GM19452 (cell line): Measurements from ENCODE around the gene RASGEF1C.

Experiments
- ATAC-seq: cut with Tn5 transposase; IDR thresholded peaks from one replicate; pipeline ENCODE4 v1.9.1; 2021; ENCODE audit not compliant: unreplicated experiment

RASGEF1C gene

GRCh38 chr5:180180421-180180820 lies 28.6 kb downstream of the RASGEF1C start:
- ATAC-seq = no peak

DNA sequence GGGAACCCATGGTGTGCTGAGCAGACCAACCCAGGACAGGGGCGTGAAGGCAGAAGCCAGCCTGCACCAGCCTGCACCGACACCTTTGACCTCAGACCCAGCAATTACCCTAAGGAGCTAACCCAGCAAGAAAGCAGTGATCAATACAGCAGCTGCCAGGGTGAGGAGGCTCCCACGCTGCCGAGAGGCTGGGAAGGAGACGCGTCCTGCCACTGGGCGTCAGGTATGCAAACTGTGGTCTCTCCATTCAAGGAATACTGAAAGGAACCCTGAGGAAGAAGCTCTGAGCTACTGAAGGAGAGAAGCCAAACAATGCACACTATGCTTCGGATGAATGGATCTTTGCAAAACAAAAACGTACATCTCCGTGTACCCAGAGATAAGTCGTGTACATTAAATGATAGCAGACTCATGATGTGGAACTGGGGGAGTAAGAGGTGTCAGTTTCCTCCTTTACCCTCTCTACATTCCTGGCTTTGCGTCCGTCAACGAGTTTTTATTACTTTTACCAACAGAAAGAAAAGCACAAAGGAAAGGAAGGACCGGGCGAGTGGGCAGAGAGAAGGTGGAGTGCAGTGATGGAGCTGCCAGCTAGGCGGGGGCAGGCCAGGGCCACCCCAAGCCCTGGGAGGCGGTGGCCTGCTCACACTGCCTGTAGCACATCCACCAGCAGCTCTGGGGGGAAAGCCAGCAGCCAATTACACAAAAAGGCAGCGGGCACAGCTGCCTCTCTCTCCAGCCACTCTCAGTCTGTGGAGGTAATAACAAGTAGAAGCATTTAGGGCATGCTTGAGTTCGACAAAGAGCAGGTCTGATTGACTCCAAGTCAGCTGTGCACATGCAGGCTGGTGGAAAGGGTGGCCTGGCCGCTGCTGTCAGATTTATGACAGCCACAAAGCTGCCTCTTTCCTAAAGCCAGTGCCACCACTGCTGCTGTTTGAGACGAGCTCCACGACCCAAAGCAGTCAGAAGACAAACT lies 29.3 kb downstream of the RASGEF1C start:
- no peak for ATAC-seq

DNA sequence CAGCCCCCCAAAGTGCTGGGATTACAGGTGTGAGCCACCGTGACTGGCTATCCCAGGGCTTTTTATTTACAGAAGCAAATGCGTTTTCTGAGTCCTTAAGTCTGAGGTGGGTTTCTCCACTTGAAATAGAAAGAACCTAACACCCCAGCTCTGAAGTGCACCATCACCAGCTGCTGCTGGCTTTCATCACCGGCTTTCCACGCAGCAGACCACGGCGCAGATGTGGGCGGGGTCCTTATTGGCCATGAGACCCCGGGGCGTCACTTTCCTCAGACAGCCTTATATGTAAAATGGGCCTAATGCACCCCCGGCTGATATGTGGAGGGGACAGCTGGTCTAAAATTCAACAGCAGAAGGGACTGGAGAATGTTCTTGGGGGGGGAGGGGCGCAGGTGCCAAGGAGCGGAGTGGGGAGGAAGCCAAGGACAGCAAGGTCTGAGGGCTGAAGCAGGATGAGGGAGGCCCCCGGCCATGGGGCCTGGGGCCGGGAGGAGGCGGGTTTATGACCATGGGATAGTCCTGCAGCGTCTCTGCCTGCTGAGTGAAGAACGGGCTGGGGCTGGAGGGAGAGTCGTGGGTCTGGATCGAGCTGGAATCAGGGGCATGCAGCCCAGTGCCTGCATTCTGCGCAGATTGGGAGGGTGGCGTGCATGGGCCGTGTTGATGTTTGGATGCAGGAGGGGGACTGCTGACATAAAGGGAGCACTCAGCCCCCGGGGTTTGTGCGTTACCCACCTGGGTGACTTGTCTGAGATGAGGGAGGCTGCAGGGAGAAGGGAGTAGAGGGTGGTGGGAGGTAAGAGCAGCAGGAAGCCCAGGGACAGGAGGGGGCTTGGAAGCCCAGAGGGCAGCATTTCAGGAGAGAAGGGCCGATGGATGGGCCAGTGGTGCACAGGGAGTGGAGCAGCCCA lies 30.2 kb downstream of the RASGEF1C start:
- ATAC-seq = no peak

DNA sequence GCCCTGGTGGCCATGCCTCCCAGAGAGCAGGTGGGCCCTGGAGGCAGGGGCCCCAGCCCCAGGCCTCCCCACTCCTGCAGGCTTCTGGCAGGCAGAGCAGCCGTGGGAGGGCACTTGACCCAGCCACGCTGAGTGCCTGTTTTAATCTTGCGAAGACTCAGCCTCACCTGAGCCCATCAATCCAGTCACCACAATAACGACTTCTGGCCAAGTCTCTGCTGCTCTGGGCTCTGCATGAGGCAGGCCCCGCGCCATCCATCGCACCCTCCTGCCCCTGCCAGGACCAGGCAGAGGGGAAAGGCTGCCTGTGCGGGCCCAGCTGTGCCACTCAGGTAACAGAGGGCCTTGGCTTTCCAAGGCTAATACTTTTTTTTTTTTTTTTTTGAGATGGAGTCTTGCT lies 32.8 kb downstream of the RASGEF1C start:
- no peak for ATAC-seq

DNA sequence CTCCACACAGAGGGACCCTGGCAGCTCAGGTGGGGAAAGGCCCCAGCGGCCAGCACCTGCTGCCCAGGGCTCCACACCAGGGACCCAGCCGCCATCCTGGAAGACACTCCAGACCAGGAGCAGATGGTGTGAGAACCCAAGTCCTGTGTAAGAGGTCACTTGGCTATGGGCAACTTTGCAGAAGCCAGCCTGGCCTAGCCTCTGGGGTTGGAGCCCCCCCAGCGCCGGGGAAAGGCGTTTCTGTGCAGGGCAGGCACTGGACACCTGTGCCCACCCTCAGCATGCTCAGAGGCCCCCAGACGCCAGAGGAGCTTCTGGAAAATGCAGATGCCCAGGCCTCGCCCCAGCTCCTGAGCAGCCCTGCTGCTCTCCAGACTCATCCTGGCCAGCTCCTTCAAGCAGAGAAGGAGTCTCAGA lies 34.0 kb downstream of the RASGEF1C start:
- ATAC-seq = no peak

DNA sequence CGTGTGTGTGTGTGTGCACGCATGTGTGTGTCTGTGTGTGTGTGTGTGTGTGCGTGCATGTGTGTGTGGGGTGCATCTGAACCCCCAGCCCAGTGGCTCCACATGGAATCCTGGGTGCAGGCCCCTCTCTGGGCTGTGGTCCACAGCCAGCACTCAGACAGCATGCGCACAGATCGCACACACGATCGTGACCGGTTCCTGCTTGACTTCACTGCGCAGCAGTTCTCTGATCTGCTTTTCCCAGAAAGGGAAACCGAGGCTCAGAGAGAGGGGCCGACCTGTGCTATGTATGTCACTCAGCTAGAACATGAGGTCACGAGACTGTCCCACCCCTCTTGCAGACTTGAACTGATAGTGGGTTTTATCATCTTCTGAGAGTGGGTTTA lies 34.4 kb downstream of the RASGEF1C start:
- ATAC-seq = no peak

- no peak for ATAC-seq
Observed at GRCh38 chr5:180173875-180174586, 35.0 kb downstream of the RASGEF1C start.

- ATAC-seq = no peak
Observed at GRCh38 chr5:180173198-180173544, 35.8 kb downstream of the RASGEF1C start.

DNA sequence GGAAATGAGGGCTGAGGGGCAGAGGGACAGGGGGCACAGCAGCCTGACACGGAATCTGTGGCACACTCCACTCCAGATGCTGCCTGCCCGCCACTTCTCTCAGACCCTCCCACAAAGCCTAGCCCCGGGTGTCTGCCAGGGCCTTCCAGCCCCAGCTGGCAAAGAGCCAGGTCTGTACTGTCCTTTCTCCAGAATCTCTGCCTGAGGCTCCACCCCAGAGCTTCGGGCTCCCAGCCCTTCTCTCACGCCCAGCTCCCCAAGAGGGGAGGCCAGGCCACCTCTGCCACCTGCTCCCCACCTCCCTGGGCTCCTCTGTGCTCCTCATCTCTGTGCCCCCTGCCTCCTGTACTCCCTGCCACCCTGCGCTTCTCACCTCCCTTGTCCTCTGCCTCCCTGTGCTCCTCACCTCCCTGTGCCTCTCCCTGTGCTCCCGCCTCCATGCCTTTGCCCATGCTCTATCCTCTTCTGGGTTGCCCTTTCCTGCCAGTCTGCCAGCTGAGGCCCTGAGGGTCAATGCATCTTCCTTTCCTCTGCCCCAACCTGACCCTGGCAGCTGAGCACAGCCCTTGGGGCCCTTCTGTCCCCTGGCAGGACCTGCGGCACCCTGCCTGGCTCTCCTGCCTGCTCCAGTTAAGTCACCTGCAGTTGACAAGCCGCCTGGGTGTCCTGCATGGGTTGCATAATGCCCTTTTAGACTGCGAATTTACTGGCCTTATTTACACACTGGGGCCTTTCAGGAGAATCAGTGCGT lies 36.4 kb downstream of the RASGEF1C start:
- ATAC-seq = no peak

GRCh38 chr5:180171568-180172094 lies 37.4 kb downstream of the RASGEF1C start:
- no peak for ATAC-seq

GRCh38 chr5:180170810-180171567 lies 38.0 kb downstream of the RASGEF1C start:
- ATAC-seq = no peak

GRCh38 chr5:180170106-180170809 lies 38.8 kb downstream of the RASGEF1C start:
- no peak for ATAC-seq

- ATAC-seq = no peak
Observed at GRCh38 chr5:180169248-180170105, 39.5 kb downstream of the RASGEF1C start.

GRCh38 chr5:180168758-180169157 lies 40.3 kb downstream of the RASGEF1C start:
- no peak for ATAC-seq

- ATAC-seq = no peak
Observed at GRCh38 chr5:180166176-180166575, 42.8 kb downstream of the RASGEF1C start.

GRCh38 chr5:180162304-180162661 lies 46.7 kb downstream of the RASGEF1C start:
- no peak for ATAC-seq

DNA sequence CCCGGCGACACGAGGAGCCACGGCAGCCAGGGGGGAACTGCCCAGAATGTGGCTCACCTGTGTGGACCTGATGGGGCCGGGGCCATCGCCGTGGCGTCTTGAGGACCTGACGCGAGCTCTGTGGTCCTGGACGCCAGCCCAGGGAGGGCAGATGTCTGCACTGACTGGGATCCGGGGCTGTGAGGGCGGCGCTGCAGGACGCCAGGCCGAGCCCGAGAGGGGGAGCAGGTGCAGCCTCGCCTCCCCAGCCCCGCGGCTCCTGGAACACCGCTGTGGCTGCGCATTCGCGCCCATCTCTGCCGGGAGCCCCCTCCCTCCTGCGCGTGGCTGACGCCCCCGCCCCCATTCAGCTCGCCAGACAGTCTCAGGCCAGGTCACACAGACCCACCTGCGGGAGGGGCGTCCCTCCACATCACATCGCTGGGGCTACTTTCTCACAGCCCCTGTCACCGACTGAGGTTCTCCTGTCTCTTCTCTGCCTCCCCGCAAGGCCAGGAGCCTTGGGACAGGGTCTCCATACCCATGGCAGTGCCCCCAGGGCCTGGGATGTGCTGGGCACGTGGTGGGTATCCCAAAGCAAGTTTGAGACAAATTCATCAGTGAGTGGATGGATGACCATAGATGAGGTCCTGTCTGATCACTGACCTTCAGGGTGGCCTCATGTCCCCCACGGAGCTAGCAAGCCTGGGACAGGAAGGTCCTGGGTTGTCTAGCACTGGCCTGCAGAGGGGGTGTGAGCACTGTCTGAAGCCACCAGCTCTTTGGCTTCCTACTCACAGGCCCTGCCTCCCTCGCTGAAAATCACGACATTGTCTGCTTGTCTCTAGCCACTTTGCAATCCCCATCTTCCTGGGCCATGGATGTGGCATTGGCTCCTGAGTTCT lies 47.3 kb downstream of the RASGEF1C start:
- ATAC-seq = no peak
